Thymus (tissue), 11 donors: ENCODE measurements around the gene KCNC2. TPM values are rescaled to one million over a fixed set of nuclear protein-coding genes. Genes with fewer than 3 reads are reported as not detected.
A peak's percentile ranks its signal among the peaks of the same experiment; 100 is the strongest.

Experiments used
- DNase-seq, 9 donors: peaks; one replicate each; pipeline ENCODE4 v3.0.0-alpha.2; 2013; ENCODE audit warnings: low spot score in 9 of 9, low read depth in 6 of 9, missing footprints in 1 of 9
- H3K27ac ChIP-seq, 2 donors: one replicate each; pipeline ENCODE4 v1.5.1; 2013; ENCODE audit warnings: control low read depth in 1 of 2, low read depth in 1 of 2, low read length in 1 of 2, mild to moderate bottlenecking in 1 of 2, moderate library complexity in 1 of 2
- H3K27me3 ChIP-seq, 2 donors: one replicate each; pipeline ENCODE4 v1.5.1; 2013; ENCODE audit warnings: low read length in 1 of 2; ENCODE audit not compliant: control insufficient read depth in 2 of 2, insufficient read depth in 1 of 2
- H3K36me3 ChIP-seq, 2 donors: one replicate each; pipeline ENCODE4 v1.5.1; 2013; ENCODE audit warnings: low read length in 1 of 2, mild to moderate bottlenecking in 1 of 2, moderate library complexity in 1 of 2; ENCODE audit not compliant: control insufficient read depth in 2 of 2, insufficient read depth in 2 of 2
- H3K4me1 ChIP-seq, 2 donors: one replicate each; pipeline ENCODE4 v1.5.1; 2013; ENCODE audit warnings: low read length in 2 of 2; ENCODE audit not compliant: control insufficient read depth in 2 of 2, insufficient read depth in 2 of 2
- H3K4me3 ChIP-seq, 2 donors: one replicate each; pipeline ENCODE4 v1.5.1; 2013; ENCODE audit warnings: low read length in 2 of 2, control low read depth in 1 of 2, mild to moderate bottlenecking in 1 of 2
- H3K9me3 ChIP-seq, 2 donors: one replicate each; pipeline ENCODE4 v1.5.1; 2013; ENCODE audit warnings: low read length in 1 of 2, mild to moderate bottlenecking in 1 of 2; ENCODE audit not compliant: control insufficient read depth in 2 of 2, insufficient read depth in 1 of 2
- WGBS: extraction: QIAGEN DNeasy Blood & Tissue Kit; methylation state at CpG from one replicate; pipeline ENCODE4 v1.1.7; 2013; 5-methylcytosine and 5-hydroxymethylcytosine counted together
- polyA plus RNA-seq: library from polyadenylated mRNA; stranded (reverse); fragments of 200-250 nt; gene quantifications from one replicate; pipeline ENCODE4 v1.2.3, GENCODE V29; 2013
- total RNA-seq: library from RNA; stranded (reverse); fragments of 120-200 nt; gene quantifications from one replicate; pipeline ENCODE4 v1.2.4, GENCODE V29; 2013
- donor health status: healthy.

KCNC2 gene
- total and polyA plus RNA-seq, 2 donors, result 0.02 to 0.05 TPM

- no peak for DNase-seq
Observed at GRCh38 chr12:75058228-75058627, 151.4 kb downstream of the KCNC2 start.

GRCh38 chr12:75048767-75049166, 160.9 kb downstream of the KCNC2 start:
- H3K4me1 ChIP-seq, result no peaks in the 10 kb centered on the region
- no peaks in the 10 kb centered on the region for H3K27me3 ChIP-seq
- H3K9me3 ChIP-seq, result no peaks in the 10 kb centered on the region
- no peak overlapping the region for H3K27ac ChIP-seq
- H3K4me3 ChIP-seq, result no peak overlapping the region
- no peak for DNase-seq
- H3K36me3 ChIP-seq, result no peaks in the 10 kb centered on the region
- WGBS, result 88% methylated on average over 2 of the region's 2 CpGs

More at GRCh38 chr12:75058228-75058627, 151.4 kb downstream of the KCNC2 start:
- H3K9me3 ChIP-seq, result no peaks in the 10 kb centered on the region
- no peaks in the 10 kb centered on the region for H3K27me3 ChIP-seq
- no peaks in the 10 kb centered on the region for H3K36me3 ChIP-seq
- no peaks in the 10 kb centered on the region for H3K4me1 ChIP-seq
- no peak overlapping the region for H3K4me3 ChIP-seq
- H3K27ac ChIP-seq, result no peak overlapping the region

GRCh38 chr12:75047885-75048525, 161.6 kb downstream of the KCNC2 start:
- H3K27me3 ChIP-seq, result no peaks in the 10 kb centered on the region
- no peak overlapping the region for H3K27ac ChIP-seq
- DNase-seq, result no peak
- H3K4me1 ChIP-seq, result no peaks in the 10 kb centered on the region
- H3K36me3 ChIP-seq, result no peaks in the 10 kb centered on the region
- no peaks in the 10 kb centered on the region for H3K9me3 ChIP-seq
- H3K4me3 ChIP-seq, result no peak overlapping the region
- WGBS, result 60% methylated on average over 10 of the region's 10 CpGs

- H3K36me3 ChIP-seq, result no peaks in the 10 kb centered on the region
- no peaks in the 10 kb centered on the region for H3K4me1 ChIP-seq
- no peak overlapping the region for H3K27ac ChIP-seq
- 93% methylated on average over 2 of the region's 2 CpGs for WGBS
- H3K4me3 ChIP-seq, result no peak overlapping the region
- no peak for DNase-seq
- no peaks in the 10 kb centered on the region for H3K27me3 ChIP-seq
- H3K9me3 ChIP-seq, result no peaks in the 10 kb centered on the region
Observed at GRCh38 chr12:75042125-75042524, 167.5 kb downstream of the KCNC2 start.

- 92% methylated on average over 4 of the region's 4 CpGs for WGBS
- no peak for DNase-seq
- no peaks in the 10 kb centered on the region for H3K36me3 ChIP-seq
- no peaks in the 10 kb centered on the region for H3K27me3 ChIP-seq
- H3K4me3 ChIP-seq, result no peak overlapping the region
- H3K9me3 ChIP-seq, result no peaks in the 10 kb centered on the region
- no peaks in the 10 kb centered on the region for H3K4me1 ChIP-seq
- no peak overlapping the region for H3K27ac ChIP-seq
Observed at GRCh38 chr12:75041472-75041871, 168.2 kb downstream of the KCNC2 start.

- Histone ChIP-seq H3K36me3 (no peaks in the 10 kb centered on the region), H3K27ac (no peak overlapping the region), H3K27me3 (no peaks in the 10 kb centered on the region), H3K9me3 (peaks cover 3 to 17% of the 10 kb centered on the region in 2 donors), H3K4me1 (no peaks in the 10 kb centered on the region), H3K4me3 (no peak overlapping the region)
- peak in 1 of 9 donors; percentile 5 for DNase-seq
- 82% methylated on average over 9 of the region's 9 CpGs for WGBS
Observed at GRCh38 chr12:75020068-75020557, 189.5 kb downstream of the KCNC2 start.

GRCh38 chr12:75011120-75011519, 198.5 kb downstream of the KCNC2 start:
- no peaks in the 10 kb centered on the region for H3K36me3 ChIP-seq
- DNase-seq, result no peak
- no peak overlapping the region for H3K27ac ChIP-seq
- WGBS, result 91% methylated on average over 4 of the region's 4 CpGs
- H3K4me1 ChIP-seq, result no peaks in the 10 kb centered on the region
- H3K27me3 ChIP-seq, result no peaks in the 10 kb centered on the region
- H3K9me3 ChIP-seq, result peaks cover 0 to 7% of the 10 kb centered on the region in 2 donors
- H3K4me3 ChIP-seq, result no peak overlapping the region

- Histone ChIP-seq H3K27me3 (no peaks in the 10 kb centered on the region), H3K9me3 (no peaks in the 10 kb centered on the region)
- 88% methylated on average over 2 of the region's 2 CpGs for WGBS
Observed at GRCh38 chr12:75007133-75007532, 202.5 kb downstream of the KCNC2 start.

GRCh38 chr12:75000120-75000519, 209.5 kb downstream of the KCNC2 start:
- H3K4me1 ChIP-seq, result no peaks in the 10 kb centered on the region
- no peaks in the 10 kb centered on the region for H3K36me3 ChIP-seq
- no peaks in the 10 kb centered on the region for H3K27me3 ChIP-seq
- H3K27ac ChIP-seq, result no peak overlapping the region
- 55% methylated on average over 2 of the region's 2 CpGs for WGBS
- no peaks in the 10 kb centered on the region for H3K9me3 ChIP-seq
- no peak for DNase-seq
- no peak overlapping the region for H3K4me3 ChIP-seq

More at GRCh38 chr12:75007133-75007532, 202.5 kb downstream of the KCNC2 start:
- DNase-seq, result no peak
- Histone ChIP-seq H3K4me3 (no peak overlapping the region), H3K27ac (no peak overlapping the region), H3K4me1 (no peaks in the 10 kb centered on the region), H3K36me3 (no peaks in the 10 kb centered on the region)
